H9 (cell line): Measurements from ENCODE around the gene ROR1. TPM values are rescaled to one million over a fixed set of nuclear protein-coding genes. Genes with fewer than 3 reads are reported as not detected.

ENCODE experiments used
- DNase-seq: peaks from one replicate; pipeline ENCODE4 v3.0.0-alpha.2; 2017
- H2AFZ ChIP-seq: one replicate; pipeline ENCODE4 v1.6.1; 2013; ENCODE audit warnings: mild to moderate bottlenecking, low read length, control low read depth, moderate library complexity
- H2AK5ac ChIP-seq: 2 replicates; pipeline ENCODE4 v1.6.1; 2013; ENCODE audit warnings: low read length, control low read depth, mixed read lengths; ENCODE audit not compliant: insufficient read length
- H2BK120ac ChIP-seq: one replicate; pipeline ENCODE4 v1.6.1; 2013; ENCODE audit warnings: low read depth, mild to moderate bottlenecking, low read length, control low read depth, inconsistent platforms; ENCODE audit not compliant: poor library complexity, severe bottlenecking
- H2BK12ac ChIP-seq: 2 replicates; pipeline ENCODE4 v1.6.1; 2013; ENCODE audit warnings: low read length, control low read depth, mixed read lengths, low read depth; ENCODE audit not compliant: insufficient read length
- H2BK15ac ChIP-seq: 2 replicates; pipeline ENCODE4 v1.6.1; 2013; ENCODE audit warnings: low read depth, low read length, control low read depth
- H2BK20ac ChIP-seq: one replicate; pipeline ENCODE4 v1.6.1; 2013; ENCODE audit warnings: low read depth, mild to moderate bottlenecking, low read length, control low read depth, inconsistent platforms; ENCODE audit not compliant: poor library complexity, severe bottlenecking
- H2BK5ac ChIP-seq: 2 replicates; pipeline ENCODE4 v1.6.1; 2013; ENCODE audit warnings: low read length, control low read depth, mixed read lengths; ENCODE audit not compliant: insufficient read length
- H3K14ac ChIP-seq: 2 replicates; pipeline ENCODE4 v1.6.1; 2013; ENCODE audit warnings: low read length, control low read depth; ENCODE audit not compliant: insufficient read depth
- H3K18ac ChIP-seq: 2 replicates; pipeline ENCODE4 v1.6.1; 2013; ENCODE audit warnings: low read depth, mild to moderate bottlenecking, mixed read lengths, low read length, control low read depth; ENCODE audit not compliant: insufficient read length
- H3K23ac ChIP-seq: 2 replicates; pipeline ENCODE4 v1.6.1; 2013; ENCODE audit warnings: low read length, control low read depth, mixed read lengths, low read depth; ENCODE audit not compliant: insufficient read length
- H3K23me2 ChIP-seq: 2 replicates; pipeline ENCODE4 v1.6.1; 2013; ENCODE audit warnings: low read depth, mild to moderate bottlenecking, mixed read lengths, low read length, control low read depth; ENCODE audit not compliant: insufficient read length, poor library complexity, severe bottlenecking
- H3K27ac ChIP-seq: 2 replicates; pipeline ENCODE4 v1.5.1; 2013; ENCODE audit warnings: low read length, control low read depth, mixed read lengths, low read depth; ENCODE audit not compliant: insufficient read length
- H3K27me3 ChIP-seq: 2 replicates; pipeline ENCODE4 v1.6.1; 2013; ENCODE audit warnings: low read length, control low read depth, inconsistent platforms; ENCODE audit not compliant: insufficient read depth
- H3K4ac ChIP-seq: 2 replicates; pipeline ENCODE4 v1.6.1; 2013; ENCODE audit warnings: low read depth, mild to moderate bottlenecking, control low read depth, inconsistent platforms, low read length, moderate library complexity
- H3K4me1 ChIP-seq: 2 replicates; pipeline ENCODE4 v1.6.1; 2013; ENCODE audit warnings: low read length, control low read depth, inconsistent platforms; ENCODE audit not compliant: insufficient read depth
- H3K4me2 ChIP-seq: 2 replicates; pipeline ENCODE4 v1.6.1; 2013; ENCODE audit warnings: low read length, control low read depth, mixed read lengths; ENCODE audit not compliant: insufficient read length, insufficient read depth
- H3K56ac ChIP-seq: 2 replicates; pipeline ENCODE4 v1.6.1; 2013; ENCODE audit warnings: low read depth, mild to moderate bottlenecking, mixed read lengths, low read length, control low read depth; ENCODE audit not compliant: insufficient read length
- H3K79me1 ChIP-seq: 2 replicates; pipeline ENCODE4 v1.6.1; 2013; ENCODE audit warnings: low read depth, mild to moderate bottlenecking, moderate library complexity, low read length, control low read depth, inconsistent platforms; ENCODE audit not compliant: insufficient read depth, poor library complexity, severe bottlenecking
- H3K79me2 ChIP-seq: 2 replicates; pipeline ENCODE4 v1.6.1; 2013; ENCODE audit warnings: low read length, control low read depth, inconsistent platforms; ENCODE audit not compliant: insufficient read depth
- H3K9ac ChIP-seq: 2 replicates; pipeline ENCODE4 v1.6.1; 2013; ENCODE audit warnings: low read length, control low read depth, mixed read lengths; ENCODE audit not compliant: insufficient read length; ENCODE audit errors: extremely low read depth
- H3K9me3 ChIP-seq: one replicate; pipeline ENCODE4 v1.6.1; 2013; ENCODE audit warnings: low read depth, low read length, inconsistent platforms; ENCODE audit not compliant: control insufficient read depth
- H3T11ph ChIP-seq: one replicate; pipeline ENCODE4 v1.6.1; 2013; ENCODE audit warnings: mild to moderate bottlenecking, low read length, control low read depth, inconsistent platforms
- H4K20me1 ChIP-seq: one replicate; pipeline ENCODE4 v1.6.1; 2013; ENCODE audit not compliant: control insufficient read depth, insufficient read length, insufficient read depth
- H4K5ac ChIP-seq: 2 replicates; pipeline ENCODE4 v1.6.1; 2013; ENCODE audit warnings: low read depth, mild to moderate bottlenecking, mixed read lengths, low read length, control low read depth; ENCODE audit not compliant: insufficient read length
- H4K8ac ChIP-seq: replicated peaks from 2 replicates; pipeline ENCODE4 v1.6.1; 2013; ENCODE audit warnings: low read length, control low read depth, mixed read lengths, low read depth; ENCODE audit not compliant: insufficient read length
- H4K91ac ChIP-seq: 2 replicates; pipeline ENCODE4 v1.6.1; 2013; ENCODE audit warnings: low read depth, mild to moderate bottlenecking, moderate library complexity, mixed read lengths, low read length, control low read depth; ENCODE audit not compliant: insufficient read length
- H3K27ac Mint-ChIP-seq, 3 experiments: 2 replicates in 2 of 3; 3 replicates in 1 of 3; pipeline ENCODE4 v1.8.0; 2020 to 2021; ENCODE audit warnings: mixed read lengths in 3 of 3, mild to moderate bottlenecking in 1 of 3, moderate library complexity in 1 of 3
- H3K27me3 Mint-ChIP-seq: 2 replicates; pipeline ENCODE4 v1.8.0; 2021; ENCODE audit warnings: low read depth, mild to moderate bottlenecking, moderate library complexity, mixed read lengths
- H3K36me3 Mint-ChIP-seq, 3 experiments: 2 replicates in 2 of 3; 3 replicates in 1 of 3; pipeline ENCODE4 v1.8.0; 2020 to 2021; ENCODE audit warnings: low read depth in 3 of 3, mixed read lengths in 3 of 3; ENCODE audit not compliant: insufficient read depth in 1 of 3
- H3K4me1 Mint-ChIP-seq, 2 experiments: 2 replicates each; pipeline ENCODE4 v1.8.0; 2020; ENCODE audit warnings: mixed read lengths in 2 of 2
- H3K4me3 Mint-ChIP-seq, 2 experiments: 2 replicates in 1 of 2; 3 replicates in 1 of 2; pipeline ENCODE4 v1.8.0; 2020 to 2021; ENCODE audit warnings: mild to moderate bottlenecking in 2 of 2, mixed read lengths in 2 of 2, moderate library complexity in 1 of 2
- H3K9me3 Mint-ChIP-seq, 2 experiments: 2 replicates in 1 of 2; 3 replicates in 1 of 2; pipeline ENCODE4 v1.8.0; 2020; ENCODE audit warnings: mild to moderate bottlenecking in 2 of 2, mixed read lengths in 2 of 2, moderate library complexity in 1 of 2
- WGBS: extraction: QIAGEN DNeasy Blood & Tissue Kit; methylation state at CpG from one replicate; pipeline ENCODE4 v1.1.7; 2013; ENCODE audit warnings: missing lambda C conversion rate, low lambda C conversion rate, mixed read lengths; ENCODE audit not compliant: insufficient read length; ENCODE audit errors: extremely low coverage; 5-methylcytosine and 5-hydroxymethylcytosine counted together
- total RNA-seq: library from RNA; stranded (reverse); gene quantifications from 2 replicates; pipeline ENCODE4 v1.2.1, GENCODE V29; 2021
- TF ChIP-seq, protein P1 (sequence below): fragments of 200-600 bp; sonication (generic); conservative IDR thresholded peaks from 3 replicates; pipeline ENCODE4 v1.8.0; 2021; ENCODE audit warnings: antibody characterized with exemption, mild to moderate bottlenecking

ROR1 gene
- total RNA-seq, 1 experiment from 2014 or later = 75.9 TPM

DNA sequence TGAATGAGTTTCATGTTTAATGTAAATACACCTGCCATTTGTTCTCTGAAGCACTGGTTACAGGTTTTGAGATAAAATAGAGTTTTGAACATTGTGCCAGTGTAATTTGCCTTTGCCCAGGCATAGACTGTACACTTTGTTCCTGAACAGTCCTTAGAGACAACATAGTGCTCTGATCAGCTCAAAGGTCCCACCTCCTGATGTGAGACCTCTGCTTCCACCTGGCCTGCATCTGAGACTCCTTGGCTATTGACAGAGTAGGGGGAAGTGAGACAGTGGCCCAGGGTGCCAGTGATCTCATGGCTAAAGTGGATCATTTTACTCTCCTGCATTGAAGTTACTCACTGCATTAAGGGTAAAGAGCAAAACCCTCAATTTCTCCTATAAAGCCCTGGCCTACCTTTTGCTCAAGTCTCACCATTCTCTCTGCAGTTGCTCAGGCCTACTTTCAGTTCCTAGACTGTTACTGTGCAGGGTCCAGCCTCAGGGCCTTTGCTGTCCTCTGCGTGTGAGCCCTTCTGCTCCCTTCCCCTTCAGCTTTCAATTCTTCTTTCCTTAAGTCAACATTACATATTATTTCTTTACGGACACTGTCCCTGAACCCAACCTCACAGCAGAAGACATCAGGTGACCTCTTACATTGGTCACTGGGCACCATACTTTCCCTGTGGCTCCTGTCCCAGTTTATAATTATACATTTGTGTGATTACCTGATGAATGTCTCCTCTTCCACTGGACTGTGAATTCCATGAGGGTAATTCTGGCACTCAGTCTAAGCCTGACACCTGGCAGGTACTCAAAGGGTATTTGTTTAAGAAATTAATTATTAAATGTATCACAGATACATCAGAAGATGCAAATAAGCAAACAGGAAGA, 142.9 kb downstream of the ROR1 start:
- H3T11ph ChIP-seq = no peak overlapping the region
- no peaks in the 10 kb centered on the region for H3K23me2 ChIP-seq
- peaks cover 27% of the 10 kb centered on the region; the same call in 1 of the 2 replicates for H3K4me1 ChIP-seq
- no peak overlapping the region for H3K4ac ChIP-seq
- no peak overlapping the region for H3K4me2 ChIP-seq
- Mint-ChIP-seq H3K9me3 (no peaks in the 10 kb centered on the region), H3K27me3 (no peaks in the 10 kb centered on the region), H3K36me3 (peaks cover 0 to 4% (median 0%) of the 10 kb centered on the region in 3 experiments; a peak in 3 of 7 replicates), H3K4me1 (peaks cover 79 to 84% of the 10 kb centered on the region in 2 experiments), H3K4me3 (no peak overlapping the region), H3K27ac (peak overlapping the region in 2 of 3 experiments; percentile 13 to 69; a peak in 3 of 7 replicates)
- no peak overlapping the region for H3K9ac ChIP-seq
- H2AK5ac ChIP-seq = no peak overlapping the region
- H4K20me1 ChIP-seq = no peaks in the 10 kb centered on the region
- H3K23ac ChIP-seq = peak overlapping the region; percentile 37
- no peaks in the 10 kb centered on the region for H3K9me3 ChIP-seq
- no peak overlapping the region for H2BK20ac ChIP-seq
- no peak overlapping the region for H3K27ac ChIP-seq
- TF ChIP-seq, protein P1, sequence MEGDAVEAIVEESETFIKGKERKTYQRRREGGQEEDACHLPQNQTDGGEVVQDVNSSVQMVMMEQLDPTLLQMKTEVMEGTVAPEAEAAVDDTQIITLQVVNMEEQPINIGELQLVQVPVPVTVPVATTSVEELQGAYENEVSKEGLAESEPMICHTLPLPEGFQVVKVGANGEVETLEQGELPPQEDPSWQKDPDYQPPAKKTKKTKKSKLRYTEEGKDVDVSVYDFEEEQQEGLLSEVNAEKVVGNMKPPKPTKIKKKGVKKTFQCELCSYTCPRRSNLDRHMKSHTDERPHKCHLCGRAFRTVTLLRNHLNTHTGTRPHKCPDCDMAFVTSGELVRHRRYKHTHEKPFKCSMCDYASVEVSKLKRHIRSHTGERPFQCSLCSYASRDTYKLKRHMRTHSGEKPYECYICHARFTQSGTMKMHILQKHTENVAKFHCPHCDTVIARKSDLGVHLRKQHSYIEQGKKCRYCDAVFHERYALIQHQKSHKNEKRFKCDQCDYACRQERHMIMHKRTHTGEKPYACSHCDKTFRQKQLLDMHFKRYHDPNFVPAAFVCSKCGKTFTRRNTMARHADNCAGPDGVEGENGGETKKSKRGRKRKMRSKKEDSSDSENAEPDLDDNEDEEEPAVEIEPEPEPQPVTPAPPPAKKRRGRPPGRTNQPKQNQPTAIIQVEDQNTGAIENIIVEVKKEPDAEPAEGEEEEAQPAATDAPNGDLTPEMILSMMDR = no peak
- no peaks in the 10 kb centered on the region for H3K27me3 ChIP-seq
- no peak overlapping the region for H4K8ac ChIP-seq
- no peak overlapping the region for H2BK12ac ChIP-seq
- H3K79me2 ChIP-seq = peaks cover 10% of the 10 kb centered on the region; the same call in 1 of the 2 replicates
- H4K5ac ChIP-seq = no peak overlapping the region
- H4K91ac ChIP-seq = no peak overlapping the region
- no peak overlapping the region for H2BK120ac ChIP-seq
- no peak overlapping the region for H3K14ac ChIP-seq
- no peak overlapping the region for H3K56ac ChIP-seq
- no CpG with 5 or more reads among the region's 2 CpGs for WGBS
- H3K18ac ChIP-seq = no peak overlapping the region
- H3K79me1 ChIP-seq = peaks cover 6% of the 10 kb centered on the region
- no peak overlapping the region for H2BK15ac ChIP-seq
- no peak for DNase-seq
- H2AFZ ChIP-seq = no peak overlapping the region
- H2BK5ac ChIP-seq = no peak overlapping the region
